Liver (tissue), 9 donors: ENCODE data around the gene DIP2C. TPM values are rescaled to one million over a fixed set of nuclear protein-coding genes. Genes with fewer than 3 reads are reported as not detected.

ENCODE experiments used
- DNase-seq: peaks from one replicate; pipeline ENCODE4 v3.0.0-alpha.2; 2017; ENCODE audit warnings: low spot score
- H3K27ac ChIP-seq, 2 donors: one replicate each; pipeline ENCODE4 v1.7.0; 2013; ENCODE audit warnings: inconsistent platforms in 2 of 2, low read length in 2 of 2, control low read depth in 1 of 2, low read depth in 1 of 2, mild to moderate bottlenecking in 1 of 2
- H3K27me3 ChIP-seq, 4 donors: one replicate each; pipeline versions ENCODE4 v1.6.1 to v1.7.0; 2013; ENCODE audit warnings: low read length in 3 of 4, inconsistent platforms in 1 of 4, mild to moderate bottlenecking in 1 of 4, moderate library complexity in 1 of 4; ENCODE audit not compliant: control insufficient read depth in 4 of 4, insufficient read depth in 4 of 4
- H3K36me3 ChIP-seq, 4 donors: one replicate each; pipeline versions ENCODE4 v1.6.1 to v1.7.0; 2013; ENCODE audit warnings: low read length in 3 of 4, mild to moderate bottlenecking in 3 of 4, low read depth in 1 of 4, moderate library complexity in 1 of 4; ENCODE audit not compliant: control insufficient read depth in 4 of 4, insufficient read depth in 3 of 4
- H3K4me1 ChIP-seq, 4 donors: one replicate each; pipeline versions ENCODE4 v1.6.1 to v1.7.0; 2013; ENCODE audit warnings: low read length in 3 of 4, mild to moderate bottlenecking in 3 of 4, moderate library complexity in 1 of 4; ENCODE audit not compliant: control insufficient read depth in 4 of 4, insufficient read depth in 4 of 4
- H3K4me3 ChIP-seq, 3 donors: one replicate each; pipeline versions ENCODE4 v1.6.1 to v1.7.0; 2013; ENCODE audit warnings: low read length in 3 of 3, control low read depth in 1 of 3, low read depth in 1 of 3, mild to moderate bottlenecking in 1 of 3
- H3K9ac ChIP-seq, 2 donors: one replicate each; pipeline ENCODE4 v1.7.0; 2013; ENCODE audit warnings: low read length in 2 of 2, mild to moderate bottlenecking in 2 of 2, moderate library complexity in 2 of 2, control low read depth in 1 of 2, low read depth in 1 of 2
- H3K9me3 ChIP-seq, 4 donors: one replicate each; pipeline versions ENCODE4 v1.6.1 to v1.7.0; 2013; ENCODE audit warnings: low read length in 3 of 4; ENCODE audit not compliant: control insufficient read depth in 4 of 4
- CTCF ChIP-seq: fragments of 150-350 bp; IDR thresholded peaks from 2 replicates; pipeline ENCODE4 v1.5.1; 2017; ENCODE audit warnings: improper control_type of control experiment, low read depth, low read length; ENCODE audit not compliant: missing input control
- EGR1 ChIP-seq, 2 donors: IDR thresholded peaks; 2 replicates each; pipeline ENCODE4 v1.6.1; 2016 to 2018; ENCODE audit warnings: antibody characterized with exemption in 2 of 2, low read depth in 2 of 2
- FOXA1 ChIP-seq: IDR thresholded peaks from 2 replicates; pipeline ENCODE4 v1.6.1; 2016; ENCODE audit warnings: antibody characterized with exemption
- FOXA2 ChIP-seq: IDR thresholded peaks from 2 replicates; pipeline ENCODE4 v1.6.1; 2016; ENCODE audit warnings: antibody characterized with exemption
- GABPA ChIP-seq, 2 donors: IDR thresholded peaks in 1 of 2; conservative IDR thresholded peaks in 1 of 2; 2 replicates each; pipeline ENCODE4 v1.6.1; 2016; ENCODE audit warnings: antibody characterized with exemption in 2 of 2, mild to moderate bottlenecking in 1 of 2, moderate library complexity in 1 of 2
- HNF4A ChIP-seq, 2 donors: conservative IDR thresholded peaks; 2 replicates each; pipeline ENCODE4 v1.6.1; 2016; ENCODE audit warnings: antibody characterized with exemption in 2 of 2, mild to moderate bottlenecking in 2 of 2
- HNF4G ChIP-seq: IDR thresholded peaks from 2 replicates; pipeline ENCODE4 v1.6.1; 2016; ENCODE audit warnings: antibody characterized with exemption
- JUND ChIP-seq, 2 donors: IDR thresholded peaks; 2 replicates each; pipeline ENCODE4 v1.6.1; 2016; ENCODE audit warnings: antibody characterized with exemption in 2 of 2
- MAX ChIP-seq: IDR thresholded peaks from 2 replicates; pipeline ENCODE4 v1.6.1; 2016; ENCODE audit warnings: antibody characterized with exemption
- NR2F2 ChIP-seq: IDR thresholded peaks from 2 replicates; pipeline ENCODE4 v1.6.1; 2016; ENCODE audit warnings: antibody characterized with exemption
- RAD21 ChIP-seq, 2 donors: IDR thresholded peaks; 2 replicates each; pipeline ENCODE4 v1.6.1; 2016; ENCODE audit warnings: antibody characterized with exemption in 2 of 2, mild to moderate bottlenecking in 2 of 2
- REST ChIP-seq: IDR thresholded peaks from 2 replicates; pipeline ENCODE4 v1.6.1; 2016; ENCODE audit warnings: antibody characterized with exemption, mild to moderate bottlenecking
- RXRA ChIP-seq, 2 donors: IDR thresholded peaks; 2 replicates each; pipeline ENCODE4 v1.6.1; 2017 to 2018; ENCODE audit warnings: antibody characterized with exemption in 2 of 2, mild to moderate bottlenecking in 1 of 2
- TAF1 ChIP-seq: conservative IDR thresholded peaks from 2 replicates; pipeline ENCODE4 v1.6.1; 2016; ENCODE audit warnings: antibody characterized with exemption, mild to moderate bottlenecking
- YY1 ChIP-seq: IDR thresholded peaks from 2 replicates; pipeline ENCODE4 v1.6.1; 2016; ENCODE audit warnings: antibody characterized with exemption, mild to moderate bottlenecking
- ZBTB33 ChIP-seq: IDR thresholded peaks from 2 replicates; pipeline ENCODE4 v1.6.1; 2016; ENCODE audit warnings: antibody characterized with exemption
- WGBS: extraction: QIAGEN DNeasy Blood & Tissue Kit; methylation state at CpG from one replicate; pipeline ENCODE4 v1.1.7; 2013; 5-methylcytosine and 5-hydroxymethylcytosine counted together
- polyA plus RNA-seq, 2 donors: library from polyadenylated mRNA; stranded (reverse) in 1 of 2; unstranded in 1 of 2; fragments of 200-250 nt in 1 of 2; fragments of >200 nt in 1 of 2; fragmentation: Nextera tagmentation in 1 of 2; extraction: Ambion mirVana in 1 of 2; gene quantifications; one replicate each; pipeline versions ENCODE4 v1.2.1 to v1.2.3, GENCODE V29; 2013 to 2015
- total RNA-seq, 2 donors: library from RNA; depleted of rRNA; stranded (reverse); fragments of >200 nt; gene quantifications; one replicate each; pipeline ENCODE4 v1.2.3, GENCODE V29; 2014
- TF ChIP-seq, protein P1 (sequence below): IDR thresholded peaks from 2 replicates; pipeline ENCODE4 v1.6.1; 2016; ENCODE audit warnings: antibody characterized with exemption
- donor health status: healthy.
- donor health status: healthy.
- donor health status: healthy.
- donor health status: healthy.
- donor health status: healthy.

The DIP2C gene
- total and polyA plus RNA-seq, 4 donors: 4.2 to 12.2 (median 5.7) TPM

DNA sequence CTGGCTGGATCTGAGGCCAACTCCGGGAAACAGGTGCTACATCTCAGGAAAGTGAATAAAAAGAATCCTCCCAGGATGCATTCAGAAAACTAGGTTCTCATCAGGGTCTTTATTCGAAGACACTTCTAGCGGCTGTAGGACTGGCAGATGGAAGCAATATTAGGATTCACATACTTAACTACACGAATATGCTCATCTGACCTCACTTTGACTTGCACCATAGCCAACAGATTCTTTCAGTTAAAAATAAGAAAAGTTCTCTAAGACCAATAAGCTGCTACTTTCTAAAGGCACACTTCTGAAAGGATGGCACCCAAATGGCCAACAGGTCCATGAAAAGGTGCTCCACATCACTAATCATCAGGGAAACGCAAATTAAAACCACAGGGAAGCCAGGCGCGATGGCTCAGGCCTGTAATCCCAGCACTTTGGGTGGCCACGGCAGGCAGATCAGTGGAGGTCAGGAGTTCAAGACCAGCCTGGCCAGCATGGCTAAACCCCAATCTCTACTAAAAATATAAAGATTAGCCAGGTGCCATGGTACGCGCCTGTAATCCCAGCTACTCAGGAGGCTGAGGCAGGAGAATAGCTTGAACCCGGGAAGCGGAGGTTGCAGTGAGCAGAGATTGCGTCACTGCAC is 296.2 kb downstream of the DIP2C start:
- Histone ChIP-seq H3K9ac (no peak overlapping the region), H3K36me3 (peaks cover 0 to 13% (median 5%) of the 10 kb centered on the region in 4 donors), H3K4me1 (no peaks in the 10 kb centered on the region), H3K9me3 (no peaks in the 10 kb centered on the region), H3K4me3 (no peak overlapping the region), H3K27ac (no peak overlapping the region), H3K27me3 (no peaks in the 10 kb centered on the region)
- DNase-seq: no peak
- TF ChIP-seq REST (no peak), HNF4A (conservative IDR thresholded peaks at IDR 0.05) (no peak), MAX (no peak), NR2F2 (no peak), TAF1 (no peak), JUND (IDR thresholded peaks at IDR 0.05) (no peak), CTCF (no peak), HNF4G (no peak), EGR1 (IDR thresholded peaks at IDR 0.05; ENCODE audit: low read depth in 2 of 2) (no peak), RXRA (IDR thresholded peaks at IDR 0.05) (no peak), RAD21 (IDR thresholded peaks at IDR 0.05) (no peak), YY1 (no peak), ZBTB33 (no peak), FOXA2 (no peak), FOXA1 (no peak)
- TF ChIP-seq, protein P1, sequence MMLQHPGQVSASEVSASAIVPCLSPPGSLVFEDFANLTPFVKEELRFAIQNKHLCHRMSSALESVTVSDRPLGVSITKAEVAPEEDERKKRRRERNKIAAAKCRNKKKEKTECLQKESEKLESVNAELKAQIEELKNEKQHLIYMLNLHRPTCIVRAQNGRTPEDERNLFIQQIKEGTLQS: no peak
- 95% methylated on average over 13 of the region's 13 CpGs for WGBS

- H3K27ac ChIP-seq: no peak overlapping the region
- no peak overlapping the region for H3K4me3 ChIP-seq
- 94% methylated on average over 21 of the region's 21 CpGs for WGBS
- H3K27me3 ChIP-seq: no peaks in the 10 kb centered on the region
- no peaks in the 10 kb centered on the region for H3K9me3 ChIP-seq
- H3K9ac ChIP-seq: no peak overlapping the region
- no peaks in the 10 kb centered on the region for H3K4me1 ChIP-seq
- TF ChIP-seq TAF1 (no peak), GABPA (IDR thresholded peaks at IDR 0.05 in 1 of 2, conservative IDR thresholded peaks at IDR 0.05 in 1 of 2) (no peak), FOXA1 (no peak), CTCF (no peak), HNF4A (conservative IDR thresholded peaks at IDR 0.05) (no peak)
- peaks cover 0 to 13% (median 5%) of the 10 kb centered on the region in 4 donors for H3K36me3 ChIP-seq
- no peak for DNase-seq
Observed at GRCh38 chr10:392705-393037, 296.8 kb downstream of the DIP2C start.
